Measurements from ENCODE around the gene STON1.

Gene STON1

DNA sequence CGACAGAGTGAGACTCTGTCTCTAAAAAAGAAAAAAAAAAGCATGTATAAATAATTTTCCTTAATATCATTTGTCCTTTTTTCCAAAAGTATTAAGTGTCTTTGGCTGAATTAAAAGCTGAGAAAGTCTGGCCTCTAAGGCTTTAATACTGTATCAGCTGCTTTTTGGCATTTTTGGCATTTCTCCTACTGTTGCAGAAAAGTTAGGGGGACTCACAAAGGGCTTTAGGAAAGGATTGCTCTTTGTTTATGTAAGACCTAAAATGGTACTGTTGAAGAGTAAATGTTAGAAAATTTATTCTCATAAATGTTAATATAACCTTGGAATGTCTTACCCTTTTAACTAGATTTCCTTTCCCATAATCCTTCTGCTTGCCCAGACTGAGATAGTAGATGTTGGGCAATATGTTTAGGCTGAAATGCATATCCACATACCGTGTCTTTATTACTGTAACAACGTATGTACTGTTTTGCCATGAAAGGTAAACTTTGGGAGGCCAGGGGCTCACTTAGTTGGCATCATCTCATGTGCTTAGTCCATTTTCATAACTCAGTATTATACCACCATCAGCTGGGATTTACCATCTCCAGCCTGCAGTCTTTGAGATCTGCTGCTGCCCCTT lies 18.0 kb upstream of the STON1 start:
- no peak overlapping the region for H3K9ac ChIP-seq (ENCODE audit: low read length)
- no peaks in the 10 kb centered on the region for H4K20me1 ChIP-seq (ENCODE audit: low read depth, low read length)
- no peaks in the 10 kb centered on the region for H3F3A ChIP-seq (ENCODE audit: insufficient read depth)
- TF ChIP-seq, protein P1, sequence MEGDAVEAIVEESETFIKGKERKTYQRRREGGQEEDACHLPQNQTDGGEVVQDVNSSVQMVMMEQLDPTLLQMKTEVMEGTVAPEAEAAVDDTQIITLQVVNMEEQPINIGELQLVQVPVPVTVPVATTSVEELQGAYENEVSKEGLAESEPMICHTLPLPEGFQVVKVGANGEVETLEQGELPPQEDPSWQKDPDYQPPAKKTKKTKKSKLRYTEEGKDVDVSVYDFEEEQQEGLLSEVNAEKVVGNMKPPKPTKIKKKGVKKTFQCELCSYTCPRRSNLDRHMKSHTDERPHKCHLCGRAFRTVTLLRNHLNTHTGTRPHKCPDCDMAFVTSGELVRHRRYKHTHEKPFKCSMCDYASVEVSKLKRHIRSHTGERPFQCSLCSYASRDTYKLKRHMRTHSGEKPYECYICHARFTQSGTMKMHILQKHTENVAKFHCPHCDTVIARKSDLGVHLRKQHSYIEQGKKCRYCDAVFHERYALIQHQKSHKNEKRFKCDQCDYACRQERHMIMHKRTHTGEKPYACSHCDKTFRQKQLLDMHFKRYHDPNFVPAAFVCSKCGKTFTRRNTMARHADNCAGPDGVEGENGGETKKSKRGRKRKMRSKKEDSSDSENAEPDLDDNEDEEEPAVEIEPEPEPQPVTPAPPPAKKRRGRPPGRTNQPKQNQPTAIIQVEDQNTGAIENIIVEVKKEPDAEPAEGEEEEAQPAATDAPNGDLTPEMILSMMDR (IDR thresholded peaks at IDR 0.05; ENCODE audit: insufficient read depth, low read length, poor library complexity, severe bottlenecking): no peak
- TF ChIP-seq EZH2phosphoT487 (conservative IDR thresholded peaks at IDR 0.05; ENCODE audit: low read length): no peak
- H2AFZ ChIP-seq (ENCODE audit: low read depth, low read length, severe bottlenecking): no peak overlapping the region
- H3K79me2 ChIP-seq (ENCODE audit: insufficient read depth, low read length): no peaks in the 10 kb centered on the region
- no peaks in the 10 kb centered on the region for H3K9me2 ChIP-seq (replicated peaks; ENCODE audit: insufficient read depth, low read length)
- no peak overlapping the region for H3K27ac ChIP-seq (ENCODE audit: low read depth, low read length)
- no peaks in the 10 kb centered on the region for H3K9me3 ChIP-seq (ENCODE audit: insufficient read depth, low read length)
- no peak overlapping the region for H3K4me2 ChIP-seq (ENCODE audit: low read depth, low read length, poor library complexity, severe bottlenecking)
- no peaks in the 10 kb centered on the region for H3K27me3 ChIP-seq (ENCODE audit: low read length)
- H3K4me3 ChIP-seq (ENCODE audit: insufficient read depth, low read length, poor library complexity, severe bottlenecking): no peak overlapping the region
- peaks cover 14% of the 10 kb centered on the region; the same call in 1 of the 2 replicates for H3K36me3 ChIP-seq (ENCODE audit: low read length)

DNA sequence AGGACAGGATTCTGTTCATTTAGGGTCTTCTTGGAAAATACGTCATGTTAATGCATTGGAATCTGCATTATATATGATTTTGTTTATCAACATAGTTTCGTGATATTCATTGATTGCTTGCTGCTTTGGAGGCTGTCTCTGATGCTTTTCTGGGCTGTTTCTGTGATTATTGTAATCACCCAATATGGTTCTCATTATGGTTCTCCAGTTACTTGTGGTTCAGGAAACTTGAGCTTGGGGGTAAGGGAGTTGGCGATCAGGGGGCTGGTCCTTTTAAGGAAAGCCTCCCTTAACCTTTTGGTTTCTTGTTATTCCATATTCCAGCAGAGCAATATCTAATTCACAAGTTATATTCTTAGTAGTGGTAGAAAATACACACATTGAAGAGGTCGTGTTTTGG lies 17.4 kb upstream of the STON1 start:
- H3K27me3 ChIP-seq (ENCODE audit: low read length): no peaks in the 10 kb centered on the region
- no peaks in the 10 kb centered on the region for H3K9me3 ChIP-seq (ENCODE audit: insufficient read depth, low read length)
- no peak overlapping the region for H3K4me2 ChIP-seq (ENCODE audit: low read depth, low read length, poor library complexity, severe bottlenecking)
- TF ChIP-seq, protein P1 (IDR thresholded peaks at IDR 0.05; ENCODE audit: insufficient read depth, low read length, poor library complexity, severe bottlenecking): no peak
- no peak for TF ChIP-seq EZH2phosphoT487 (conservative IDR thresholded peaks at IDR 0.05; ENCODE audit: low read length)
- no peak overlapping the region for H3K4me3 ChIP-seq (ENCODE audit: insufficient read depth, low read length, poor library complexity, severe bottlenecking)
- no peaks in the 10 kb centered on the region for H3K9me2 ChIP-seq (replicated peaks; ENCODE audit: insufficient read depth, low read length)
- peaks cover 14% of the 10 kb centered on the region; the same call in 1 of the 2 replicates for H3K36me3 ChIP-seq (ENCODE audit: low read length)
- H2AFZ ChIP-seq (ENCODE audit: low read depth, low read length, severe bottlenecking): no peak overlapping the region
- H3K79me2 ChIP-seq (ENCODE audit: insufficient read depth, low read length): no peaks in the 10 kb centered on the region
- H3K9ac ChIP-seq (ENCODE audit: low read length): no peak overlapping the region
- no peaks in the 10 kb centered on the region for H3F3A ChIP-seq (ENCODE audit: insufficient read depth)
- no peaks in the 10 kb centered on the region for H4K20me1 ChIP-seq (ENCODE audit: low read depth, low read length)
- H3K27ac ChIP-seq (ENCODE audit: low read depth, low read length): no peak overlapping the region

DNA sequence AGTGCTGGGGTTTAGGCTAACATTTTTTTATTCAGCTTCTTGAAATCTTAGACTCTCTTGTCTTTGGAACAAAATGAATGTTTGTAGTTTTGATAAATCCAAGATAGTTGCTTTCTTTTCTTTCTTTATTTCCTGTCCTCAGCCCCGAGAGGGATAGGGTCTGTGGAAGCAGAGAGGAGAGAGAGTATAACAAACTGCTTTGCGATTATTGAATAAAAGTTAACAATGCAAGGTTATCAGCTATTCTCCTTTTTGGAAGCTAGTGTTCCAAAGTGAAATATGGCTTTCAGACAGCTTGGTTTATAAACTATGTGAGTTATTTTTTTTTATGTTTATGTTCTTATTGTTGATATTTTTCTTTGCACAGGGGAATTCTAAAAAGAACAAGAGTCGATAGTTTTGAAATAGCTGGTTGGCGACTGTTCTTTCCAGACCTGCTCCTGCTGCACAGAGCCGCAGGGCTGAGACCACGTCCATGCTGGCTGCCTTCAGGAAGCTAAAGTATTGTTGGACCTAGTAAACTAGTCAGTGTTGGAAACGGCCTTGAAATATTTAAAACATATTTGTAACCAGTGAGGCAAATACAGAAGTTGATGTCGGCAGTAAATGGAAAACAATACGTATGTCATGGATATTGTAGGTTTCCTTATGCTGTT lies 15.5 kb upstream of the STON1 start:
- Histone ChIP-seq H3K27ac (ENCODE audit: low read depth, low read length) (no peak overlapping the region), H3K36me3 (ENCODE audit: low read length) (peaks cover 9% of the 10 kb centered on the region; the same call in 1 of the 2 replicates)
- TF ChIP-seq EZH2phosphoT487 (conservative IDR thresholded peaks at IDR 0.05; ENCODE audit: low read length): no peak
- TF ChIP-seq, protein P1 (IDR thresholded peaks at IDR 0.05; ENCODE audit: insufficient read depth, low read length, poor library complexity, severe bottlenecking): no peak

More for the DNA sequence above, 15.5 kb upstream of the STON1 start:
- Histone ChIP-seq H3K9me3 (ENCODE audit: insufficient read depth, low read length) (no peaks in the 10 kb centered on the region), H3K27me3 (ENCODE audit: low read length) (no peaks in the 10 kb centered on the region), H3K9me2 (replicated peaks; ENCODE audit: insufficient read depth, low read length) (no peaks in the 10 kb centered on the region), H3K9ac (ENCODE audit: low read length) (no peak overlapping the region), H3K4me2 (ENCODE audit: low read depth, low read length, poor library complexity, severe bottlenecking) (no peak overlapping the region), H2AFZ (ENCODE audit: low read depth, low read length, severe bottlenecking) (no peak overlapping the region), H3K4me3 (ENCODE audit: insufficient read depth, low read length, poor library complexity, severe bottlenecking) (no peak overlapping the region), H3K79me2 (ENCODE audit: insufficient read depth, low read length) (no peaks in the 10 kb centered on the region), H4K20me1 (ENCODE audit: low read depth, low read length) (no peaks in the 10 kb centered on the region), H3F3A (ENCODE audit: insufficient read depth) (no peaks in the 10 kb centered on the region)
